Stimulated activated CD8-positive, alpha-beta memory T cell treated with anti-CD3 and anti-CD28 coated beads, Interleukin-2, amount 100 ng/mL, for 1 hour (primary cell): Measurements from ENCODE around the gene TRIO.
"Not testable (repeated sequence)": the region's sequence is repeated elsewhere in the genome, so short reads cannot be mapped to it uniquely, and the experiment has no call there.

Experiments used
- DNase-seq, 2 donors: peaks; one replicate each; pipeline ENCODE4 v3.0.0-alpha.2; 2020; ENCODE audit warnings: low read depth in 2 of 2

The TRIO gene

DNA sequence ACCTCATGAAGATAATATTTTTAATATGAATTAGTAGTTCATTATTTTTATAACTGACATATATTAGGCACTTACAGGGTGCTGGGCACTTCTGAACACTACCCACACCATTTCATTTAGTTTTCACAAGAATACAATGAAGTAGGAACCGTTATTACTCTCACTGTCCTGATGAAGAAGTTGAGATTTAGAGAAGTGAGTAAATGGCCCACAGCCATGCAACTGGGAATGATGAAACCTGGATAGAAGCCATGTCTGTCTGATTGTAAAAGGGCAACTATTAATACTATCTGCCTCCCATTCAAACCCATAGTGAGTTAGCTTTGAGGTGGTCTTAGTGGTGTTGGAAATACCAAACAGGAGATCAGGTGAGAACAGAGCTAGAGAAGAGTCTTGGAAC is 408.9 kb downstream of the TRIO start:
- no peak for DNase-seq

DNA sequence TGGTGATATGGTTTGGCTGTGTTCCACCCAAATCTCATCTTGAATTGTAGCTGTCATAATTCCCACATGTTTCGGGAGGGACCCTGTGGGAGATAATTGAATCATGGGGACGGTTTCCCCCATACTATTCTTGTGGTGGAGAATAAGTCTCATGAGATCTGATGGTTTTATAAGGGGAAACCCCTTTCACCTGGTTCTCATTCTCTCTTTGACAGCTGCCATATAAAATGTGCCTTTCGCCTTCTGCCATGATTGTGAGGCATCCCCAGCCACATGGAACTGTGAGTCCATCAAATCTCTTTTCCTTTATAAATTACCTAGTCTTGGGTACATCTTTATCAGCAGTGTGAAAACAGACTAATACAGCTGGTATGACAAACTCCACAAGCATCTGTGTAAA is 411.1 kb downstream of the TRIO start:
- not testable (repeated sequence) for DNase-seq

GRCh38 chr5:14556015-14556414 is 412.9 kb downstream of the TRIO start:
- no peak for DNase-seq

DNA sequence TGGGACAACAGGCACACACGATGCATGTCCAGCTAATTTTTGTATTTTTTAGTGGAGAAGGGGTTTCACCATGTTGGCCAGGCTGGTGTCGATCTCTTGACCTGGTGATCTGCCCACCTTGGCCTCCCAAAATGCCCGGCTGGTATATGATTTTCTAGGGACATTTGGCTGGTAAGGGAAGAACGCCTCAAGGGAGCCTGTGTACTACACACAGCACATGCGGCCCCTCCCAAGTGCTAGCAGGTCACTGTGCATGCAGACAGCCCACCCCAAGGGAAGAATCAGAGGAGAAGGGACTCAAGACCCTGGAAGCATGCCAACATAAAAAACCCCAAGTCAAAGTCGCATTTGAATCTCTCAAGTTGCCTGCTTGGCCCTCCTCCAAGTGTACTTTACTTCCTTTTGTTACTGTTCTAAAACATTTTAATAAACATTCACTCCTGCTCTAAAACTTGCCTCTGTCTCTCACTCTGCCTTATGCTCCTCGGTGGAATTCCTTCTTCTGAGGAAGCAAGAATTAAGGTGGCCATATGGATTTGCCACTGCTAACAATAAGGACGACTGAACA is 414.1 kb downstream of the TRIO start:
- no peak for DNase-seq

DNA sequence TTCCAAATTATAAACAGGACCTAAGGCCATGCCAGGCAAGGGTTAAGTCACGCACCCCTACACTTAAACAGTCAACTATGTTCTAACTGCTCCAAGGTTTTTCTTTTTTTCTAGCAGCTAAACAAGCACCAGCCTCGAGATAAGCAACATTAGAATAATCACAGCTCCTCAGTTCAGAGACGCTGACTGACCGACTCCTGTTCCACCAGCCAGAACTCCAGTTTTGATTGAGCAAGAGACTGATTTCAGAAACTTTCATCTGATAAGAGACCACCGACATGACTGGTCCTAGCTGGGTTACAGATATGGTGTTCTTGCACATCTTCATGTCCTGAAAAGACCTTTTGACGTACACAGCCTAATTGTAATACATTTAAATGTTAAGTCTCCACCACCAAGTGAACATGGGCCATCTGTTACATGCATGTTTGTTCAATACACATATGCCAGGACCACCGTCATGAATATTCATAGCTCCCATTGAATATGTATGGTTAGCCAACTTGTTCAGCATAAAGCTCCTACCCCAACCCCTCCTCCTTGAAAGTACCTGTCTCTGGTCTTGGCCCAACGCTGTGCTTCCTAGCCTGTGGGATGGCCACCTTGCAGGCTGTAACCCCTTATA is 414.8 kb downstream of the TRIO start:
- DNase-seq: no peak
